NCI-H524 treated with DMSO at 0.1 percent for 48 hours (cell line): ENCODE data around the gene PCED1B.
"Not testable (repeated sequence)": the region's sequence is repeated elsewhere in the genome, so short reads cannot be mapped to it uniquely, and the experiment has no call there.

Experiments used
- DNase-seq: peaks from one replicate; lab custom pipeline; 2025; lab: John Stamatoyannopoulos, UW

Gene PCED1B

DNA sequence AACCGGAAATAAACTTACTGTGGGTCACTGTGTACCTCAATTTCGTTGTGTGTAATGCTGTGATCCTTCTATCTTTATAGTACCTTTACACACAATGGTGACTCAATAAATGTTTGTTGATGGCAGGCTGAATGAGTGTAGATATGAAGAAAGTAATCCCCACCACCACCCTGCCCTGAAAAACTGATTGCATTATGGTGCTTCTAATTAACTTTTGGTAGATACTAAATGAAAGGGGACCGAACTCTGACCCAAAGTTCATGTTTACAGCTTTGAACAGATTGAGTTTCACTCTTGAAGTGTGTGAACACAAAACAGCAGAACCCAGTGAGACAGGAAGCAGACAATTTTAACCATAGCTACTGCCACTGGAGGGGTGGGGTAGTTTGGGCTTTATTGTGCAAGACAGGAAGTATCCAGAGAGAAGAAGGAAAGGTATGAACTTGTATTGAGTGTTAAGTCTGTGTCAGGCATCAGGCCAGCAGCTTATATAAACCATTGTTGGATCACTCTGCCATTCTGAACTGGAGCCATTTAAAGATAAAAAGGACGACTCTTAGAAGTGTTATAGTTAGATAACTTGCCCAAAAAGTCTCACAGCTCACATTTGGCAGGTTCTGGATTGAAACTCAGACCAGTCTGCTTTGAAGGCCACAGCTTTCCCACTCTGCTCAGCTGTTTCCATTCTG, 197.3 kb downstream of the PCED1B start:
- DNase-seq: no peak

DNA sequence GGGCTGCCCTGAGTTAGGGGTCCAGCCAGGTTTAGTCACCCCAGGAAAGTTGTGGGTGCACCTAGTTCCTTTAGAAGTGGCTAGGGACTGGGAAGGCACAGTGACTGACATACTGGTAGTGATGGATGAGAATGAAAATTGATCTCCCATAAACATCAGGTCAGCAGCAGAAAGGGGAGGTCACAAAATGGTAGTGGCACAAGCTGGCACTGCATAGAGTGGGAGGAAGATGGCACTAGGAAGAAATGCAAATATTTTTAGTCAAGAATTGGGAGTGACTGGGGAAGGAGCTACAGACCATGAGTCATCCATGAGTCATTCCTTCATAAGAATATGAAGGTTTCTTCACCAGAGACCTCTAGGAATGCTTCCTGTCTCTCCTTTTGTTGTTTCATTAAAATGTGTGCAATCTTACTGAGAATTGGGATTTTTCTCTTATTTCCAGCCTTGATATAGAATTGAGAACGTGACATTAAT, 198.6 kb downstream of the PCED1B start:
- DNase-seq: no peak

DNA sequence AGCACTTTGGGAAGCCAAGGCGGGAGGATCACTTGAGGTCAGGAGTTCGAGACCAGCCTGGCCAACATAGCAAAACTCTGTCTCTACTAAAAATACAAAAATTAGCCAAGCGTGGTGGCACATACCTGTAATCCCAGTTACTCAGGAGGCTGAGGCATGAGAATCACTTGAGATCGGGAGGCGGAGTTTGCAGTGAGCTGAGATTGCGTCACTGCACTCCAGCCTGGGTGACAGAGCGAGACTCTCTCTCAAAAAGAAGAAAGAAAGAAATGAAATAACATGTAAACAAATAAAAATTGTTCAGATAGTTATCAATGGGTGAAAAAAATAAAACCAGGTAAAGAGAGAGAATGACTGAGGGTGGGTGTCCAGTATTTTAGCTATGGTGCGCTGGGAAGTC, 200.3 kb downstream of the PCED1B start:
- DNase-seq: not testable (repeated sequence)

- DNase-seq: no peak
Measured at GRCh38 chr12:47280543-47281300, 201.3 kb downstream of the PCED1B start.

DNA sequence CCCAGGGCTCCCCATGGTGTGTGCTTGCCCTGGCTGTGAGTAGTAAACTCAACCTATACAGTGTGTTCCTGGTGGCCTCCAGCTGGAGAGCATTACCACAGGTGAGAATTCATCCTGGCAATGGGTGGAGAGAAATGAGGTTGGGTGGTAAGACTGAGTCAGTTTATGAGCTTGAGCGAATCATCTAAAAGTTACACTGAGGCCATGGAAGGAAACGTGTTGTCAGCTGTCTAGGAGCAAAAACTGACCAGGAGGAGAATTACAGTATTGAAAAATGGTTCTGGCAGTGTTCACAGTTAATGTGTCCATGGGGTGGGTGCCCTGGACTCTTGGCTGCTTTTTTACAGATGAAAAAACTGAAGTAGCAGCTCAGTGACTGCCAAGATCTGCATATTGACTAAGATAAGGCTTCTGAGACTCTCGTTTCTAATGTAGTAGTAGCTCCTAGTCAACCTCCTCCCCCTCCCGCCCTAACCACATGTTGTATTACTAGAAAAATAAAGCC, 202.3 kb downstream of the PCED1B start:
- no peak for DNase-seq

DNA sequence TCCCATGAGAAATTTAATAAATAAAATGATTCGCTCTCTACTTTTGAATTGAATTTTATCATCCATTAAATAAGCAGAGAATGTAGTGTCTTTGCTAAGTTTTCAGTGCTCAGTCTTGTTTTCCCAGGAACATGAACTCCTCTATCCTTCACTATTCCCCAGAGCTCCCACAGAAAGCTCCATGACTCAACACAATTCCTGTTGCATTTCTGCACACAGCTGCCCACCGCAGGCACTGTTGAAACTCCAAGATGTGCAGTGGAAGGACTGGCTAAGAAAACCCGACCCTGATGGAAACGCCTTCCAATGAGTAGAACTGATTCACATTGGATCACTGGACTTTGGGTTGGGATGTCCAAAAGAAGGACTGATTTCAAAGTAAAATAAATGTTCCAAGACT, 202.8 kb downstream of the PCED1B start:
- DNase-seq: no peak
